Measurements from ENCODE around the gene SMTN. TPM values are rescaled to one million over a fixed set of nuclear protein-coding genes. Genes with fewer than 3 reads are reported as not detected.

Gene SMTN
- total and polyA plus RNA-seq, 8 donors, result 51.5 to 607 (median 275) TPM

- H3K4me1 ChIP-seq, result peaks cover 8 to 25% (median 24%) of the 10 kb centered on the region in 4 donors
- intact Hi-C loops (cut with DNase I; ENCODE audit: low total_unique reads), result loop anchor here (10.0 kb wide), 1 partner anchor 199 kb away; no protein-coding TSS in a partner anchor
- no peak for DNase-seq
- no peaks in the 10 kb centered on the region for H3K36me3 ChIP-seq
- H3K27me3 ChIP-seq, result peaks cover 0 to 14% (median 9%) of the 10 kb centered on the region in 3 donors
- no peaks in the 10 kb centered on the region for H3K9me3 ChIP-seq
- no peak overlapping the region for H3K4me3 ChIP-seq
- TF ChIP-seq EP300 (IDR thresholded peaks at IDR 0.05) (no peak), POLR2A (IDR thresholded peaks at IDR 0.05) (no peak)
- H3K27ac ChIP-seq, result no peak overlapping the region
Measured at GRCh38 chr22:31144223-31144622, 63.1 kb downstream of the SMTN start.

GRCh38 chr22:31148488-31148887, 67.4 kb downstream of the SMTN start:
- intact Hi-C loops (cut with DNase I; ENCODE audit: low total_unique reads), result loop anchor here (10.0 kb wide), 1 partner anchor 204 kb away; no protein-coding TSS in a partner anchor
- WGBS, 5 donors, result 28 to 66% (median 35%) methylated on average over 1 of the region's 1 CpG

GRCh38 chr22:31148953-31149627, 68.0 kb downstream of the SMTN start:
- intact Hi-C loops (cut with DNase I; ENCODE audit: low total_unique reads), result loop anchor here (10.0 kb wide), 1 partner anchor 204 kb away; no protein-coding TSS in a partner anchor
- peak; percentile 79 to 87 for DNase-seq
- Histone ChIP-seq H3K9me3 (no peaks in the 10 kb centered on the region), H3K27ac (peak overlapping the region in 4 of 5 donors; percentile 17 to 75 (median 64)), H3K27me3 (no peaks in the 10 kb centered on the region), H3K4me1 (peaks cover 8 to 13% (median 12%) of the 10 kb centered on the region in 4 donors), H3K36me3 (no peaks in the 10 kb centered on the region), H3K4me3 (no peak overlapping the region)
- no peak for TF ChIP-seq EP300 (IDR thresholded peaks at IDR 0.05)
- TF ChIP-seq POLR2A (IDR thresholded peaks at IDR 0.05), result no peak
- peak in 1 of 3 donors; percentile 42 for TF ChIP-seq POLR2AphosphoS5 (IDR thresholded peaks at IDR 0.05)
- TF ChIP-seq CTCF (IDR thresholded peaks at IDR 0.05), result peak in 5 of 7 experiments; percentile 88 to 96 (median 89)
- 10 to 18% (median 14%) methylated on average over 5 of the region's 5 CpGs for WGBS, 5 donors

More at GRCh38 chr22:31148488-31148887, 67.4 kb downstream of the SMTN start:
- Histone ChIP-seq H3K27ac (peak overlapping the region in 4 of 5 donors; percentile 17 to 75 (median 64)), H3K4me3 (no peak overlapping the region), H3K36me3 (no peaks in the 10 kb centered on the region), H3K27me3 (no peaks in the 10 kb centered on the region), H3K4me1 (peaks cover 8 to 13% (median 12%) of the 10 kb centered on the region in 4 donors), H3K9me3 (no peaks in the 10 kb centered on the region)
- no peak for DNase-seq
- TF ChIP-seq CTCF (IDR thresholded peaks at IDR 0.05), result no peak
- TF ChIP-seq POLR2AphosphoS5 (IDR thresholded peaks at IDR 0.05), result no peak
- TF ChIP-seq EP300 (IDR thresholded peaks at IDR 0.05), result no peak
- no peak for TF ChIP-seq POLR2A (IDR thresholded peaks at IDR 0.05)

GRCh38 chr22:31150615-31151014, 69.5 kb downstream of the SMTN start:
- peak in 1 of 2 donors; percentile 37 for DNase-seq
- Histone ChIP-seq H3K27me3 (no peaks in the 10 kb centered on the region), H3K9me3 (no peaks in the 10 kb centered on the region), H3K36me3 (no peaks in the 10 kb centered on the region), H3K4me3 (no peak overlapping the region), H3K27ac (no peak overlapping the region), H3K4me1 (peaks cover 13 to 23% (median 19%) of the 10 kb centered on the region in 4 donors)
- intact Hi-C loops (cut with DNase I; ENCODE audit: low total_unique reads), result no loop called here
- 48 to 71% (median 61%) methylated on average over 3 of the region's 3 CpGs for WGBS, 5 donors
- TF ChIP-seq EP300 (IDR thresholded peaks at IDR 0.05) (no peak), CTCF (IDR thresholded peaks at IDR 0.05) (peak in 2 of 7 experiments; percentile 19 to 20), POLR2A (IDR thresholded peaks at IDR 0.05) (no peak), POLR2AphosphoS5 (IDR thresholded peaks at IDR 0.05) (no peak)

- Histone ChIP-seq H3K9me3 (no peaks in the 10 kb centered on the region), H3K36me3 (no peaks in the 10 kb centered on the region), H3K4me3 (no peak overlapping the region), H3K27ac (no peak overlapping the region), H3K27me3 (no peaks in the 10 kb centered on the region), H3K4me1 (peaks cover 19 to 32% (median 26%) of the 10 kb centered on the region in 4 donors)
- no peak for DNase-seq
- TF ChIP-seq POLR2AphosphoS5 (IDR thresholded peaks at IDR 0.05) (no peak), CTCF (IDR thresholded peaks at IDR 0.05) (no peak), EP300 (IDR thresholded peaks at IDR 0.05) (no peak), POLR2A (IDR thresholded peaks at IDR 0.05) (no peak)
- intact Hi-C loops (cut with DNase I; ENCODE audit: low total_unique reads), result no loop called here
- 88 to 96% (median 92%) methylated on average over 2 of the region's 2 CpGs for WGBS, 5 donors
Measured at GRCh38 chr22:31151872-31152271, 70.8 kb downstream of the SMTN start.
